COLO668 (cell line): Measurements from ENCODE around the gene ATP10D.
"Not testable (repeated sequence)": the region's sequence is repeated elsewhere in the genome, so short reads cannot be mapped to it uniquely, and the experiment has no call there.

Experiments
- DNase-seq: peaks from one replicate; lab custom pipeline; 2025; ENCODE audit not compliant: unreplicated experiment; lab: John Stamatoyannopoulos, UW

The ATP10D gene

GRCh38 chr4:47486727-47487126 is 1.7 kb downstream of the ATP10D start:
- DNase-seq: not testable (repeated sequence)

DNA sequence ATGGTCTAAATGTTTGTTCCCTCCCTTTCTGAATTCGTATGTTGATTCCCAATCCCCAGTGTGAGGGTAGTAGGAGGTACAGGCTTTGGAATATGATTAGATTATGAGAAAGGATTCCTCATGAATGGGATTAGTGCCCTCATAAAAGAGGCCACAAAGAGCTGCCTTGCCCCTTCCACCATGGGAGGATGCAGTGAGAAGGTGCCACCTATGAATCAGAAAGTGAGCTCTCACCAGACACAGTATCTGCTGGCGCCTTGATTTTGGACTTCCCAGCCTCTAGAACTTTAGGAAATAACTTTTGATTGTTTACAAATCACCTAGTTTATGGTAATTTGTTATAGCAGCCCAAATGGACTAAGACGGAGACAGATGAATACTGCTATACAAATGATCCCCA is 3.6 kb downstream of the ATP10D start:
- no peak for DNase-seq

GRCh38 chr4:47490550-47490949 is 5.5 kb downstream of the ATP10D start:
- DNase-seq: no peak

- no peak for DNase-seq
Measured at GRCh38 chr4:47493238-47494123, 8.4 kb downstream of the ATP10D start.

- DNase-seq: no peak
Measured at GRCh38 chr4:47494124-47494430, 9.0 kb downstream of the ATP10D start.

DNA sequence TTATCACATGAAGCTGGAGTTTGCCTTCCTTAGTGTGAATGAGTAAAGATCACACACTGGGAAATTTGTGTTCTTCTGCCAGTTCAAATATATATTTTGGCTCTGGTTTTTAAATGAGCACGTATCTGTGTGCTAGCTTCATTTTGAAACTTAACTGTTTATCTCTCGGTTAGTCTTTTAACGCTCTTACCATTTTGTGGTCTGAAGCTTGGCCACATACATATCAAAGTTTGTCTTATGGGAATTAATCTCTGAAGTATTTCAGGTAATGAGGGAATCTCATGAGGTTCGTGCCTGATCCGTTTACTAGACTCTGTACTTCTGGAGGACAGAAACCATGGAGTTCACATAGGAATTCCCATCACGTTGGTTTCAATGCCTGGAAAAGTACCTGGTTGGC is 13.8 kb downstream of the ATP10D start:
- no peak for DNase-seq

DNA sequence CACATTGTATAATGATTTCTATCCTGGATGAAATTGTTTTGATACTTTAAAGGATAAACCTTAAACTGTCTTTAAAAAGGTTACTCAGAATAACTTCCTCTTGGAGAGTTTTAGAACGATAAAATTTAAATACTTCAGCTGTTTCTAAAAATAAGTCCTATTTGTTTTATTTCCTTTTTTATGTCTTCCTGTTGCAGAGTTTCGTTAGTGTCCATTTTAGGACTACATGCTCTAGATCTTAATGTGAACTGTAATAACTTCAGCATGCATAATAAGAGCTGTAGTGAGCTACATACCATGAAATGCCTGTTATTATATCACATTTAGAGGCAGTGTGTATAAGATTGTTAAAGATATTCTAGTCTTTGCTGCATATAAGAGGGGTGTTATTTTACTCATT is 14.6 kb downstream of the ATP10D start:
- no peak for DNase-seq

DNA sequence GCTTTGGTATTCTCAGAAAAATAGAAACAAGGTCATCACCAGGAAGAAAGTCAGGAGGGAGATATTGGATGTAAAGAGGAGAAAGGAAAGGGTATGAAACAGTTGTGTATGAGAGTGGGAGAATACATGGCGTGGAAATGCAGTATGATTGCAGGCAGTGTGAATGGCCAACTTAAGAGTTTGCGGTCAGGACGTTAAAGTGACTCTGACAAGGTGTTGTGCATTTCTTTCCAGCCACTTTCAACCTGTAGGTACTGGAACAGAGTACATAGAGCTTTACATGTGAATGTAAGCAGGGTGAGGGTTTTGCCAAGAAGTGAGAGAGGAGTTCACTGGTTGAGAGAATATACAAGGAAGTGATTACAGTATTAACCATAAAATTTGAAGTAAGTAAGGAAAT is 15.7 kb downstream of the ATP10D start:
- DNase-seq: no peak

DNA sequence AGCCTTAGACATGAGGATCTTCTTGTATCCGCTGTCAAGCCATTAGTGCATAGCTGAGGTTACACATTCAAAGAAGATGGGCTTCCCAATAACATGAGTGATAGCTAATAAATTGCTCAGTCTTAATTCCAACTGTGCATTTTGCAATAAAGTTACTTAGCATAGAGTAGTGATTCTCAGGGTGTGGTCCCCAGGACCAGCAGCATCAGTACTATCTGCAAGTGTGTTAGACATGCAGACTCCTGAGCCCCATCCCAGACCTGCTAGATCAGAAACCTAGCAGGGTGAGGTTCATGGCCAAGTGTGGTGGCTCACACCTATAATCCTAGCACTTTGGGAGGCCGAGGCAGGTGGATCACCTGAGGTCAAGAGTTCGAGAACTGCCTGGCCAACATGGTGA is 20.1 kb downstream of the ATP10D start:
- no peak for DNase-seq

- DNase-seq: no peak
Measured at GRCh38 chr4:47505666-47506065, 20.6 kb downstream of the ATP10D start.

DNA sequence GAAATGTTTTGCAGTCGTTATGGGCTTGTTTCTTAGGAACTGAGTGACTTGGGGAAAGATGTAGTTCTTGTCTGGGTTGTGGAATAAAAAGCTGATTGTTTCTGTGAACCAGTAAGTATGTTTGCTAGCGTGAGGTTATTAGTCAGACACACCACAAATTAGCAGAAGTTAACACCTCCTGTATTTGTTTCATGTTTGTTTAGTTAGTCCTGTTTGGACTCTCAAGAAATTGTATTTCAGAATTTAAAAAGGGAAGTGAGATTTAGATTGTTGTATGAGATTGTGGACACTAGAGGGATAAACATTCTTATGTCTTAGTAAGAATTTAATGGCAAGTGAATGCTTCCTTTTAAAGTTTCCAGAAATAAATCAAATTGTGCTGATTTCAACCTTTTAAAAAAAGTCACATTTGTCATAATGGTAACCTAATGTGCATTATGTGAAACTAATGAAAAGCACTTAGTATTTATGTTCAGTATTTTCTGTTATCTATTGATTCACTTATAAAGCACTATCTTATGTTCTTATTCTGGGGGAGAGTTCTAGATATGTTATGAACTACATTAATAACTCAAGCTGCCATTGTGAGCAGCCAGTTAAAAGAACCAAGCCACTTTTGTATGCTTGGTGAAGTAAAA is 25.6 kb downstream of the ATP10D start:
- DNase-seq: no peak

- DNase-seq: no peak
Measured at GRCh38 chr4:47513461-47513860, 28.4 kb downstream of the ATP10D start.

GRCh38 chr4:47519239-47519883 is 34.3 kb downstream of the ATP10D start:
- no peak for DNase-seq

DNA sequence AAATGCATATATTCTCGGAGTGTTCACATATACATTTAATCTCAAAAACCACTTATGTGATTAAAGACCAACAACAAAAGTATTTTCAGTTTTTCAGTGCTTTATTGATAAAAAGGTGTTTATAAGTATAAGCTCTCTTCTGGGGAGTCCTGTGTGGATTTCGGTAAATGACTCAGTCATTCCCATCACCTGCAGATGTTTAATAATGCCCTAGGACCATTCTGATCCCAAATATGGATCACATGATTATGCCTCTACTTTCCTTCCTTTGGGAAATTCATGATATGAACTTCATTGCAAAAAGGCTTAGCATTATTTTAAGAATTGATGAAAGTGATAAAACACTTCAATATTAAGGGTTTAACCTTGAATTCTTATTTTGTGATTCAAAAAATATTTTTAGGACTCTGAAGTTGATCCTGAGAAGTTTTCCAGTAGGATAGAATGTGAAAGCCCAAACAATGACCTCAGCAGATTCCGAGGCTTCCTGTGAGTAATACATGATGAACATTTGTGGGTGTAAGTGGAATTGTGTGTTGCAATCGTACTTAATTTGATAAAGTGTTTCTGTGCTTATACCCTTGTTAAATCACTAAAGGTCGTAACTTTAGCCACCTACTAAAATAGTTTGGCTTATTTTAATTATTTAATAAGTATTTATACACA is 40.2 kb downstream of the ATP10D start:
- DNase-seq: no peak

DNA sequence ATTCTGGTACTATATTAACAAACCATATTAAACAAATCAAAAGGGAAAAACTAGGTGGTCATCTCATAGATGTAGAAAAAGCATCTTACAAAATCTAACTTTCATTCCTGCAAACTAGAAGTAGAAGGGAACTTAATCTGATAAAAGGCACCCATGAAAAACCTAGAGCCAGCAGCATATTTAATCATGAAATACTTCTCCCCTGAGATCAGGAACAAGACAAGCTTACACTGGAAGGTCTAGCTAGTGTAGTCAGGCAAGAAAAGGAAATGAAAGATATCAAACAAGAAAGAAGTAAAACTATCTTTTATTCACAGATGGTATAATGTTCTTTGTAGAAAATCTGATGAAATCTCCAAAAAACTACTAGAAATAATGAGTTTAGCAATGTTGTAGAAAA is 41.2 kb downstream of the ATP10D start:
- DNase-seq: no peak

GRCh38 chr4:47528646-47529045 is 43.6 kb downstream of the ATP10D start:
- not testable (repeated sequence) for DNase-seq

DNA sequence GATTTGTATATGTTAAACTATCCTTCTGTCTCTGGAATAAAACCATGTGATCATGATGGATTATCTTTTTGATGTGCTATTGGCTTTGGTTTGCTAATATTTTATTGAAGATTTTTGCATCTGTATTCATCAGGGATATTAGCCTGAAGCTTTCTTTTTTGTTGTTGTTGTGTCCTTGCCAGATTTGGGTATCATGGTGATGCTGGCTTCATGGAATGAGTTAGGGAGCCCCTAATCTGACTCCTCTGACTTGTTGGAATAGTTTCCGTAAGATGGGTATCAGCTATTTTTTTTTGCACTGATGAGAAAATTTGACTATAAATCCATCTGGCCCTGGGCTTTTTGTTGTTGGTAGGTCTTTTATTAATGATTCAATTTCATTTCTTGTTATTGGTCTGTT is 45.7 kb downstream of the ATP10D start:
- no peak for DNase-seq

GRCh38 chr4:47531241-47531953 is 46.3 kb downstream of the ATP10D start:
- no peak for DNase-seq

- no peak for DNase-seq
Measured at GRCh38 chr4:47531954-47532321, 46.9 kb downstream of the ATP10D start.

DNA sequence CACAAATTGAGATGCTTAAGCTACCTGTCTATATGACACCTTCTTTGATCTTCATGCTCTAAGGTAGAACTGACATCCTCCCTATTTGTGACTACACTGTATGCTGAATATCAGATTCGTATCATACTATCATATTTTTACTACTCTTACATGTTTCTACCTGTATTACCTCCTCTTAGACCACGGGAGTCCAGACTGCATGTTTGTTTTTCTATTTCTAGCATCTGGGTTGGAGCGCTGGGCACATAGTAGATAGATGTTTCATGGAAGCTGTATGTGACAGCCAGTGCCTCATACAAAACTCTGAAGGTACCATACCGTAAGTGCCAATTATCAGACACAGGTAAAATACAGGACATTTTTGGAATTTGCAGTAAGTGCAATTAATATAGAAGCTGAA is 47.6 kb downstream of the ATP10D start:
- no peak for DNase-seq

DNA sequence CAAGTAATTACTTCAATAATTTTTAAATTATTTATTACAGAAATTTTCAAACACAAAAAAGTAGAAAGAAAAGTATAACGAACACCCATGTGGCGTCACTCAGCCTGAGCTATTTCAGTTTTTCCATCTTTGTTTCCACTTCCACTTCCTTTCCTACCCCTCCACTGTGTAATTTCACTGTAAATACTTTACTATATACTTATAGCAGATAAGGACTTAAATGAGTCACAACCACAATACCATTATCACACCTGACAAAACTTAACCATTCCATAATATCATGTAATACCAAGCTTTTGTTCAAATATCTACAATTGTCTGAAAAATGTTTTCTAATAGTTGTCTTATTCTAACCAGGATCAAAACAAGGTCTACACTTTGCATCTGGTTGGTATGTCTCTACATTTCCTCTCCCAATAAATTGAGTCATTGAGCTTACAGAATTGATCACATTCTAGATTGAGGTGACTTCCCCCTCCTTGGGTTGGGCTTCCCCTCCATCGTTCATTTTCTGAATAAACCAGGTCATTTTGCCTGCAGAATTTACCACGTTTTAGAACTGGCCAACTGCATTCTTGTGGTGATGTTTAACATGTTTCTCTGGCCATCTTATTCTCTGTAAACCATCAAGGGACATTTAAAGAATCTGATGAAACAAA is 48.7 kb downstream of the ATP10D start:
- no peak for DNase-seq
